Small intestine (tissue), 7 donors: Measurements from ENCODE around the gene RHBDD1. TPM values are rescaled to one million over a fixed set of nuclear protein-coding genes. Genes with fewer than 3 reads are reported as not detected.

Source experiments
- DNase-seq, 2 donors: peaks; one replicate each; pipeline versions ENCODE4 v3.0.0 to v3.0.0-alpha.2; 2013
- FAIRE-seq: peaks from 2 replicates; lab custom pipeline; 2012; peaks lifted over from hg19 to GRCh38; lab: Jason Lieb, UNC
- H3K27ac ChIP-seq, 3 donors: one replicate each; pipeline ENCODE4 v1.5.1; 2013; ENCODE audit warnings: low read length in 2 of 3, mild to moderate bottlenecking in 2 of 3, control low read depth in 1 of 3, inconsistent platforms in 1 of 3, low read depth in 1 of 3, moderate library complexity in 1 of 3
- H3K27me3 ChIP-seq, 3 donors: one replicate each; pipeline ENCODE4 v1.6.1; 2013; ENCODE audit warnings: low read length in 3 of 3, inconsistent platforms in 1 of 3; ENCODE audit not compliant: control insufficient read depth in 3 of 3, insufficient read depth in 3 of 3
- H3K36me3 ChIP-seq, 3 donors: one replicate each; pipeline ENCODE4 v1.6.1; 2013; ENCODE audit warnings: low read length in 3 of 3, inconsistent platforms in 1 of 3, low read depth in 1 of 3, mild to moderate bottlenecking in 1 of 3, moderate library complexity in 1 of 3; ENCODE audit not compliant: control insufficient read depth in 3 of 3, insufficient read depth in 2 of 3
- H3K4me1 ChIP-seq, 3 donors: one replicate each; pipeline ENCODE4 v1.6.1; 2013; ENCODE audit warnings: low read length in 2 of 3, inconsistent platforms in 1 of 3, low read depth in 1 of 3, mild to moderate bottlenecking in 1 of 3, moderate library complexity in 1 of 3; ENCODE audit not compliant: control insufficient read depth in 3 of 3, insufficient read depth in 2 of 3
- H3K4me3 ChIP-seq, 3 donors: one replicate each; pipeline ENCODE4 v1.5.1; 2013; ENCODE audit warnings: low read length in 3 of 3, control low read depth in 1 of 3, inconsistent platforms in 1 of 3, low read depth in 1 of 3, mild to moderate bottlenecking in 1 of 3, moderate library complexity in 1 of 3
- H3K9me3 ChIP-seq, 2 donors: one replicate each; pipeline ENCODE4 v1.6.1; 2013; ENCODE audit warnings: low read depth in 1 of 2, low read length in 1 of 2; ENCODE audit not compliant: control insufficient read depth in 2 of 2, insufficient read depth in 1 of 2
- WGBS, 3 donors: extraction: QIAGEN DNeasy Blood & Tissue Kit; methylation state at CpG; one replicate each; pipeline ENCODE4 v1.1.7; 2013; 5-methylcytosine and 5-hydroxymethylcytosine counted together
- polyA plus RNA-seq, 4 donors: library from polyadenylated mRNA; stranded (reverse) in 3 of 4; unstranded in 1 of 4; fragments of 200-250 nt in 3 of 4; fragments of 120-200 nt in 1 of 4; gene quantifications; one replicate each; pipeline versions ENCODE4 v1.2.1 to v1.2.3, GENCODE V29; 2013
- donor health status: healthy with polysubstance abuse.
- donor health status: control.
- donor health status: control.
- donor health status: Bipolar disorder and iron deficiency.
- donor health status: healthy.

RHBDD1 gene
- polyA plus RNA-seq, 4 donors, result 3.1 to 23.4 (median 8.7) TPM

DNA sequence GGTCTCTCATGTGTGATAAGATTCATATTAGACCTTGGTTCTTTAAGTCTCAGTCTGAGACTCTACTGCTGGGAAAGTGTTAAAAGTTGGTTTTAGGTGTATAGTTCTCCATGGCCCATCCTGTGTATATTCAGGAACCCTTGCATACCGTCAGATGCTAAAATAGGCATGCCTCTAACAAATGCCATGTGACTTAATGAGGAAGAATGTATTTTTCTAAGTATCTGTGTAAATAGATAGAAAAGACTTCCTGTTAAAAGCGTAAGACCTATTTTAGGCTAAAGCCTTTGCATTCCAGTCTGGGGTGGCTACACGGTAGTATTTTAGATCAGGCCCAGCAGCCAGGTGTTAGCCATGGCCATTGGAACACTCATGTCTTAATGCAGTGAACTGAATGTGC is 73.3 kb downstream of the RHBDD1 start:
- no peak for FAIRE-seq
- no peak overlapping the region for H3K4me3 ChIP-seq
- peaks cover 3 to 8% (median 3%) of the 10 kb centered on the region in 3 donors for H3K4me1 ChIP-seq
- no peak for DNase-seq
- H3K27ac ChIP-seq, result peak overlapping the region in 1 of 3 donors; percentile 38
- no peaks in the 10 kb centered on the region for H3K27me3 ChIP-seq
- no peaks in the 10 kb centered on the region for H3K9me3 ChIP-seq
- H3K36me3 ChIP-seq, result peaks cover 0 to 3% (median 0%) of the 10 kb centered on the region in 3 donors
- 79 to 88% (median 85%) methylated on average over 3 of the region's 3 CpGs for WGBS, 3 donors

DNA sequence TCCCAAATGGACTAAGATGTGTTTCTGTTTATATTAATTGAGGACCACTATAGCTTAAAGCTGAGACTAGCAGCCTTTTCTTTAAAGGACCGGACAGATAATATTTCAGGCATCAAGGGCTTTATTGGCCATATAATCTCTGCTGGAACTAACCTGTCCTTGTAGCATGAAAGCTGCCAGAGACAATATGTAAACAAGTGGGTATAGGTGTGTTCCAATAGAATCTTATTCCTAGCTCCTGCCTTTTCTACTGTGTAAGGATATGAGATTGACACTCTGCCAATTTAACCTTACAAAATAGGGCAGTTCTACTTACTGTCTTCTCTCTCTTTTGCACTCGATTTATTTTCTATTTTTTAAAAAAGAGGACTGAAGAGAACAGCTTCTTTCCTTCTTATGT is 74.0 kb downstream of the RHBDD1 start:
- no peak overlapping the region for H3K4me3 ChIP-seq
- 66 to 84% (median 83%) methylated on average over 2 of the region's 2 CpGs for WGBS, 3 donors

DNA sequence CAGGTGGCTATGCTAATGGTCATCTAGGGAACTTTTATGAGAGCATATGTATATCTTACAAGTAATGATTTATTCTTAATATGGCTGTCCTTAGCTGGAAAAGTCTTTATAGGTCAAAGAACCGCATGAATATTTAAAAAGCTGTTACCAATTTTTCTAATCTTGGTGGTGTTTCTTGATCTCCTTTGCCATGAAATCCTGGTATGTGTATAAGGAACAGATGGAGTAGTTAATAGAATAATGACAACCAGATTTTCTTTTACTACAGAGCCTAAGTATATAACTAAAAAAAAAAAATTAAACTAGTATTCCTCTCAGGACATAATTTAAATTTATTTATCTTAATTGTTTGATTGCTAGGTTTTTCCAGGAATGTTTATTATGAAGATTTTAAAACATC is 74.5 kb downstream of the RHBDD1 start:
- no peak for FAIRE-seq
- Histone ChIP-seq H3K9me3 (no peaks in the 10 kb centered on the region), H3K36me3 (peaks cover 0 to 3% (median 0%) of the 10 kb centered on the region in 3 donors), H3K4me3 (no peak overlapping the region), H3K27ac (no peak overlapping the region), H3K27me3 (no peaks in the 10 kb centered on the region), H3K4me1 (peaks cover 3 to 8% (median 3%) of the 10 kb centered on the region in 3 donors)
- WGBS, 3 donors, result 0 to 88% (median 0%) methylated on average over 1 of the region's 1 CpG
- DNase-seq, result no peak

More for the DNA sequence above, 74.0 kb downstream of the RHBDD1 start:
- Histone ChIP-seq H3K27ac (no peak overlapping the region), H3K4me1 (peaks cover 3 to 8% (median 3%) of the 10 kb centered on the region in 3 donors), H3K27me3 (no peaks in the 10 kb centered on the region), H3K9me3 (no peaks in the 10 kb centered on the region), H3K36me3 (peaks cover 0 to 3% (median 0%) of the 10 kb centered on the region in 3 donors)
- DNase-seq (no peak), FAIRE-seq (no peak)

DNA sequence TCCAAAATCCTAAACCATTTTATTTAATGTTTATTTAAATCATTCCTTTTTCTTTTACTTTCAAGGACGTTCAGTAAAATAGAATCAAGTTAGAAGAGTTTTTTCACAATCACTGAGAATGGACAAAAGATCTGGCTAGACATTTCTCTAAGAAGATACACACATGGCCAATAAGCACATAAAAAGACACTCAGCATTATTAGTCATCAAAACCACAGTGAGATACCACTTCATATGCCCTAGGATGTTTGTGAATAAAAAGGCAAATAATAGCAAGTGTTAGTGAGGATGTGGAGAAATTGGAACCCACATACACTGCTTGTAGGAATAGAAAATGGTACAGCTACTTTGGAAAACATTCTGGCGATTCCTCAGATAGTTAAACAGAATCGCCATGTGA is 76.1 kb downstream of the RHBDD1 start:
- Histone ChIP-seq H3K9me3 (no peaks in the 10 kb centered on the region), H3K36me3 (peaks cover 0 to 3% (median 0%) of the 10 kb centered on the region in 3 donors), H3K27me3 (no peaks in the 10 kb centered on the region), H3K4me1 (peaks cover 3 to 8% (median 3%) of the 10 kb centered on the region in 3 donors), H3K4me3 (no peak overlapping the region), H3K27ac (no peak overlapping the region)
- 86 to 92% (median 87%) methylated on average over 3 of the region's 3 CpGs for WGBS, 3 donors
- FAIRE-seq (no peak), DNase-seq (no peak)

DNA sequence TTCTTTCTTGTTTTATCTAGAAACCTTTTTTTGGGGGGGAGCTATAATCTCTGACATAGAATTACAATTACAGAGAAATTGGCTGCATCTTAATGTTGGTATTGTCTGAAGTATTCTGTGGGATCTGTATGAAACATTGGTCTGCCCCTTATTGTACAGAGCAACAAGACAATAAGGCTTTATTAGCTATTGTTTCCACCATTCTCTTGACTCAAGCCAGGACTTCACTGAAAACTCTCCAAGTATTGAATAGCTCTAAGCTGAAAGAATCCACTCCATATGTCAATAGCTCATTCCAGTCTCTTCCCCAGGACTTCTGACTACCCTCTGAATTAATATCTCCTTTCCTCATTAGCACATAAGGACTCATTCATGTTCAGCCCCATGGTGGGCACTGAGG is 77.8 kb downstream of the RHBDD1 start:
- Histone ChIP-seq H3K36me3 (peaks cover 0 to 3% (median 0%) of the 10 kb centered on the region in 3 donors), H3K27me3 (no peaks in the 10 kb centered on the region), H3K27ac (no peak overlapping the region), H3K9me3 (no peaks in the 10 kb centered on the region), H3K4me1 (peaks cover 0 to 4% (median 0%) of the 10 kb centered on the region in 3 donors), H3K4me3 (no peak overlapping the region)
- DNase-seq, result no peak
- no peak for FAIRE-seq

DNA sequence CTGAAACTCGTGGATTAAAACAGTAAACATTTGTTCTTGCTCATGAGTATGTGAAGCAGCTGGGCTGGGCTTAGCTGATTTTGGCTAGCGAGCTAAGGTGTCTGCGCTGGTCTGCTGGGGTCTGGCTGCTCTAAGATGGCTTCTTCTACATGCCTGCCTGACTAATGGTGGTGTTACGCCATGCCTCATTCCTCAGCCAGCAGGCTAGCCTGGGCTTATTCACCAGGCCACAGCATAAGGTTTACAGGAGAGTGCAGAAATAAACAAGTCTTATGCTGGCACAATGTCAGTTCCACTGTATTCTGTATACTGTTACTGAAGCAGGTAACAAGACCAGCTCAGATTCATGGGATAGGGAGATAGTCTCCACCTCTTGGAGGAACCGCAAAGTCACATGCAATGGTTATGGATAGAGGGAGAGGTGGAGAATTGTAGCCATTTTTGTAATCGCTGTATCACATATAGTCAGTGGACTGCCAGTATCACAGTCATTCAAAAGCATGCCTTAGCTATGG is 80.0 kb downstream of the RHBDD1 start:
- Histone ChIP-seq H3K9me3 (no peaks in the 10 kb centered on the region), H3K27ac (peak overlapping the region in 1 of 3 donors; percentile 36), H3K4me1 (no peaks in the 10 kb centered on the region), H3K4me3 (no peak overlapping the region), H3K36me3 (peaks cover 0 to 3% (median 0%) of the 10 kb centered on the region in 3 donors), H3K27me3 (no peaks in the 10 kb centered on the region)
- DNase-seq, result no peak
- FAIRE-seq, result no peak
- 72 to 86% (median 72%) methylated on average over 6 of the region's 6 CpGs for WGBS, 3 donors

DNA sequence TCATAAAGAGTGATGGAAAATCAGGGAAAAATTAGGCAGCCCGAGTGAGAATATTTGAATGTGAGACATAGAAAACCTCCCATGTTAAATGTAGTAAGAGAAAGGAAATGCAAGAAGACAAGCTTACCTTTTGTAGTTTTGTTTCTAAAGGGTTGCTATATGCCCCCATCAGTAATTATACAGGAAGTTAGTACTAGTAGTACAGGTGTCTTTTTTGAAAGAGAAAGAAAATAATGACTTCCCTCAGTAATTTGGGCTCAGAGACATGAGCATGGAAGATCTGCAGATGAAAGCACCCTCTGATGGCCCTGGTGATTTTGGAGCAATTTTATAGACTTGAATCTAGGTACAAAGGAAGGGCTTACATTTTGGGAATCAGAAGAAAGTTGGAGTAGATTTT is 80.8 kb downstream of the RHBDD1 start:
- Histone ChIP-seq H3K4me3 (no peak overlapping the region), H3K36me3 (peaks cover 0 to 3% (median 0%) of the 10 kb centered on the region in 3 donors), H3K27me3 (no peaks in the 10 kb centered on the region), H3K9me3 (no peaks in the 10 kb centered on the region), H3K4me1 (no peaks in the 10 kb centered on the region), H3K27ac (no peak overlapping the region)
- FAIRE-seq (no peak), DNase-seq (no peak)
- 75 to 83% (median 79%) methylated on average over 1 of the region's 1 CpG for WGBS, 3 donors

DNA sequence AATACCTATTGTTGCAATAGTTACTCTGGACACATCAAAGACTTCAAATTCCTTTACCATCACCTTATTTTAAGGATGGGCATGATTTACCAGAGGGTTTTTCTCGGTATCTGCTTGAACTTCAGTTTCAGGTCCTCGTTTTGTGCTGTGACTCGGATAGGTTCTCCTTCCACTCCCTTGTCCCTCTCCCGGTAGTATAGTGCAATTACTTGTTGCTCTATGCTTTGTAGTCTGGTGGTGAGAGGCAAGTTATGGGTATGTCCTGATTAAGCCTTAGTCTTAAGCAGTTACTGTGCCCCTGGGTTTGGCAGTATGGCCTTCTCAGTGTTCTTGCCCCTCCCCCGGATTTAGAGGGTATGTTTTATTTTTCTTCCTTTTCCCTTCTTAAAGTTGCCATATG is 96.6 kb downstream of the RHBDD1 start:
- no peaks in the 10 kb centered on the region for H3K9me3 ChIP-seq
- no peak overlapping the region for H3K27ac ChIP-seq
- 93 to 98% (median 98%) methylated on average over 5 of the region's 5 CpGs for WGBS, 3 donors
- H3K27me3 ChIP-seq, result no peaks in the 10 kb centered on the region
- no peak overlapping the region for H3K4me3 ChIP-seq
- H3K36me3 ChIP-seq, result peaks cover 0 to 2% (median 0%) of the 10 kb centered on the region in 3 donors
- no peak for FAIRE-seq
- DNase-seq, result no peak
- H3K4me1 ChIP-seq, result no peaks in the 10 kb centered on the region
